Loucy (cell line): ENCODE measurements around the gene NF1.

Experiments
- H2AFZ ChIP-seq: fragments of 200-600 bp; sonication (generic); 2 replicates; pipeline ENCODE4 v1.6.0; 2016; ENCODE audit warnings: antibody characterized with exemption, mild to moderate bottlenecking, low read length, moderate library complexity
- H3F3A ChIP-seq: fragments of 200-600 bp; 2 replicates; pipeline ENCODE4 v1.6.0; 2016; ENCODE audit warnings: antibody characterized with exemption, low read depth, mild to moderate bottlenecking
- H3K27me3 ChIP-seq: fragments of 200-600 bp; sonication (generic); 2 replicates; pipeline ENCODE4 v1.6.1; 2014; ENCODE audit warnings: low read length, mild to moderate bottlenecking; ENCODE audit not compliant: insufficient read depth, poor library complexity, severe bottlenecking
- H3K36me3 ChIP-seq: fragments of 200-600 bp; sonication (generic); 2 replicates; pipeline ENCODE4 v1.6.1; 2016; ENCODE audit warnings: low read length; ENCODE audit not compliant: insufficient read depth
- H3K4me1 ChIP-seq: fragments of 200-600 bp; sonication (generic); 2 replicates; pipeline ENCODE4 v1.5.1; 2014; ENCODE audit warnings: low read length, mild to moderate bottlenecking; ENCODE audit not compliant: insufficient read depth, poor library complexity, severe bottlenecking
- H3K4me2 ChIP-seq: fragments of 200-600 bp; sonication (generic); 2 replicates; pipeline ENCODE4 v1.6.0; 2014; ENCODE audit warnings: antibody characterized with exemption, low read length, low read depth, mild to moderate bottlenecking; ENCODE audit not compliant: poor library complexity, severe bottlenecking
- H3K4me3 ChIP-seq: fragments of 200-600 bp; sonication (generic); 2 replicates; pipeline ENCODE4 v1.5.1; 2014; ENCODE audit warnings: low read length, mild to moderate bottlenecking, mixed read lengths; ENCODE audit not compliant: poor library complexity, severe bottlenecking
- H3K79me2 ChIP-seq: fragments of 200-600 bp; sonication (generic); 2 replicates; pipeline ENCODE4 v1.6.1; 2014; ENCODE audit warnings: low read length; ENCODE audit not compliant: insufficient read depth
- H3K9ac ChIP-seq: fragments of 200-600 bp; sonication (generic); 2 replicates; pipeline ENCODE4 v1.6.0; 2014; ENCODE audit warnings: mild to moderate bottlenecking, low read depth, low read length, moderate library complexity; ENCODE audit not compliant: poor library complexity, severe bottlenecking
- H3K9me2 ChIP-seq: fragments of 200-600 bp; sonication (generic); replicated peaks from 2 replicates; pipeline ENCODE4 v1.6.1; 2016; ENCODE audit warnings: low read depth, low read length, mixed read lengths
- H3K9me3 ChIP-seq: fragments of 200-600 bp; sonication (generic); 2 replicates; pipeline ENCODE4 v1.6.1; 2014; ENCODE audit warnings: mild to moderate bottlenecking, antibody characterized with exemption, low read length, low read depth; ENCODE audit not compliant: insufficient read depth
- H4K20me1 ChIP-seq: fragments of 200-600 bp; sonication (generic); 2 replicates; pipeline ENCODE4 v1.6.0; 2014; ENCODE audit warnings: antibody characterized with exemption, low read length, mild to moderate bottlenecking; ENCODE audit not compliant: insufficient read depth, poor library complexity, severe bottlenecking
- EZH2phosphoT487 ChIP-seq: fragments of 200-600 bp; IDR thresholded peaks from 2 replicates; pipeline ENCODE4 v1.6.1; 2018; ENCODE audit warnings: antibody characterized with exemption, mild to moderate bottlenecking, moderate library complexity, borderline replicate concordance
- TF ChIP-seq, protein P1 (sequence below): fragments of 200-600 bp; sonication (generic); conservative IDR thresholded peaks from 2 replicates; pipeline ENCODE4 v1.5.1; 2014; ENCODE audit warnings: mild to moderate bottlenecking, antibody characterized with exemption, low read length

NF1 gene

DNA sequence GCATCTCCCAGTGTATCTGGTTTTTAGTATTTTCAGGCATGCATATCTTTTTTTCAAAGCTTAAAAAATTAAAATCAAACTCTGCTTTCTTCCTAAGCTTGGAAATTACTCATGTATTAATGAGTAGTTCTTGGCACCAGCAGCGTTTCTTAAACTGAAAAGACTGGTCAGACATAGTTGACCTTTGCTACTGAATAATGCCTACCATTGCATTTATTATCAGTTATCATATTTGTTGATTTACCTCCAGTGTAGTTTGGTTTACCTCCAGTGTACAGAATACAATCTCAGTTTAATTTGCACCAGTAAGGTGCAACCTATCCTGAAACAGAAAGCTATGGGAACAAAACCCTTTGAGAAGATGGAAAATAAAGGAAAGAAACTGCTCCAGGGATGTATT is 261.2 kb downstream of the NF1 start:
- H3K36me3 ChIP-seq = peaks cover 57% of the 10 kb centered on the region; the same call in 1 of the 2 replicates
- no peak overlapping the region for H3K4me3 ChIP-seq
- no peaks in the 10 kb centered on the region for H3F3A ChIP-seq
- no peaks in the 10 kb centered on the region for H3K27me3 ChIP-seq
- no peaks in the 10 kb centered on the region for H3K9me2 ChIP-seq
- H3K9me3 ChIP-seq = no peaks in the 10 kb centered on the region
- H2AFZ ChIP-seq = no peak overlapping the region
- H3K79me2 ChIP-seq = no peaks in the 10 kb centered on the region
- H3K4me2 ChIP-seq = no peak overlapping the region
- no peak for TF ChIP-seq EZH2phosphoT487
- TF ChIP-seq, protein P1, sequence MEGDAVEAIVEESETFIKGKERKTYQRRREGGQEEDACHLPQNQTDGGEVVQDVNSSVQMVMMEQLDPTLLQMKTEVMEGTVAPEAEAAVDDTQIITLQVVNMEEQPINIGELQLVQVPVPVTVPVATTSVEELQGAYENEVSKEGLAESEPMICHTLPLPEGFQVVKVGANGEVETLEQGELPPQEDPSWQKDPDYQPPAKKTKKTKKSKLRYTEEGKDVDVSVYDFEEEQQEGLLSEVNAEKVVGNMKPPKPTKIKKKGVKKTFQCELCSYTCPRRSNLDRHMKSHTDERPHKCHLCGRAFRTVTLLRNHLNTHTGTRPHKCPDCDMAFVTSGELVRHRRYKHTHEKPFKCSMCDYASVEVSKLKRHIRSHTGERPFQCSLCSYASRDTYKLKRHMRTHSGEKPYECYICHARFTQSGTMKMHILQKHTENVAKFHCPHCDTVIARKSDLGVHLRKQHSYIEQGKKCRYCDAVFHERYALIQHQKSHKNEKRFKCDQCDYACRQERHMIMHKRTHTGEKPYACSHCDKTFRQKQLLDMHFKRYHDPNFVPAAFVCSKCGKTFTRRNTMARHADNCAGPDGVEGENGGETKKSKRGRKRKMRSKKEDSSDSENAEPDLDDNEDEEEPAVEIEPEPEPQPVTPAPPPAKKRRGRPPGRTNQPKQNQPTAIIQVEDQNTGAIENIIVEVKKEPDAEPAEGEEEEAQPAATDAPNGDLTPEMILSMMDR = no peak
- no peaks in the 10 kb centered on the region for H3K4me1 ChIP-seq
- no peaks in the 10 kb centered on the region for H4K20me1 ChIP-seq
- H3K9ac ChIP-seq = no peak overlapping the region

DNA sequence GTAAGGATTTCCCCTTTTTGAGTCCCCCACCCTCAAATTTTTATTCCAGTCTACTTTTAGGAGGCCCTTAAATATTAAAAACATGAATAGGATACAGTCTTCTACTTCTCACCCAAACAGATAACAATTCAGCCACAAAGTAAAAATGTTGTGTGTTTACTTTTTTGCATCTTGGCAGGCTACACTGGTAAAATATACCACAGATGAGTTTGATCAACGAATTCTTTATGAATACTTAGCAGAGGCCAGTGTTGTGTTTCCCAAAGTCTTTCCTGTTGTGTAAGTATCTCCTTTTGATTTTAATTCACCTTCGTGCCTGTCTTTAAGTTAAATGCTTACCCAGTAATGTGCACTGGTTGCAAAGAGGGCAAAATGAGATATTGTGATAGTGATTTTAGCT is 262.3 kb downstream of the NF1 start:
- Histone ChIP-seq H3K9ac (no peak overlapping the region), H3K79me2 (no peaks in the 10 kb centered on the region), H3K36me3 (peaks cover 59% of the 10 kb centered on the region; the same call in 1 of the 2 replicates), H3K9me3 (no peaks in the 10 kb centered on the region), H3F3A (no peaks in the 10 kb centered on the region), H3K4me2 (no peak overlapping the region), H3K27me3 (no peaks in the 10 kb centered on the region), H2AFZ (no peak overlapping the region), H3K4me3 (no peak overlapping the region), H3K9me2 (no peaks in the 10 kb centered on the region), H3K4me1 (no peaks in the 10 kb centered on the region), H4K20me1 (no peaks in the 10 kb centered on the region)
- TF ChIP-seq EZH2phosphoT487 = no peak
- TF ChIP-seq, protein P1 = no peak

DNA sequence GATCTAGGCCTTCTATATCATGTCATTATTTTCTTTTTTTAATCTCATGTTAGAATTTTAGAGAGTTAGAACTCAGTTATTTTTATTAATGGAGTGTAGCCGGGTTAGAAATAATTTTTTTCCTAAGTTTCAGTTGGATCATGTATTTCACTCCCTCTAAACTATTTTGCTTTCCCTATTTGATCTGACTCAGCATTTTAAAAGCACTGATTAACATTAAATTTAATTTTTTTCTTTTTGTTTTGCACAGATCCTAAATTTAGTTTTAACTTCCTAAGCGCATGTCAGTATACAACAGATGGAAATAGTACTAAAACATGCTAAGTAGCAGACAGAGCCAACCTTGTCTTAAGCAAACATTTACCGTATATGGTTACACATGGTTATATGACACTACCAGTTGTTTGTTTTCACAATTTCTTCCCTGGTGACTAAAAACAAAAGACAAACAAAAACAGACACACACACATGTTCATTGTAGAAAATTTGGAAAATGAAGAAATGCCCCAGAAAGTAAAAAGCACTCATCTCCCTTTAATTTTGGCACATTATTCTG is 263.1 kb downstream of the NF1 start:
- Histone ChIP-seq H3K4me1 (no peaks in the 10 kb centered on the region), H3K36me3 (peaks cover 51% of the 10 kb centered on the region; the same call in 1 of the 2 replicates), H3K9me2 (no peaks in the 10 kb centered on the region), H4K20me1 (no peaks in the 10 kb centered on the region), H3K9me3 (no peaks in the 10 kb centered on the region), H3K4me3 (no peak overlapping the region), H3K9ac (no peak overlapping the region), H3K4me2 (no peak overlapping the region), H3F3A (no peaks in the 10 kb centered on the region), H3K79me2 (no peaks in the 10 kb centered on the region), H2AFZ (no peak overlapping the region), H3K27me3 (no peaks in the 10 kb centered on the region)
- TF ChIP-seq, protein P1 = no peak
- no peak for TF ChIP-seq EZH2phosphoT487
